ENCODE measurements around the gene MAGI1. TPM values are rescaled to one million over a fixed set of nuclear protein-coding genes. Genes with fewer than 3 reads are reported as not detected.
"Not testable (repeated sequence)": the region's sequence is repeated elsewhere in the genome, so short reads cannot be mapped to it uniquely, and the experiment has no call there.

MAGI1 gene
- total RNA-seq, 1 donor from 2014 or later: 33.1 TPM

DNA sequence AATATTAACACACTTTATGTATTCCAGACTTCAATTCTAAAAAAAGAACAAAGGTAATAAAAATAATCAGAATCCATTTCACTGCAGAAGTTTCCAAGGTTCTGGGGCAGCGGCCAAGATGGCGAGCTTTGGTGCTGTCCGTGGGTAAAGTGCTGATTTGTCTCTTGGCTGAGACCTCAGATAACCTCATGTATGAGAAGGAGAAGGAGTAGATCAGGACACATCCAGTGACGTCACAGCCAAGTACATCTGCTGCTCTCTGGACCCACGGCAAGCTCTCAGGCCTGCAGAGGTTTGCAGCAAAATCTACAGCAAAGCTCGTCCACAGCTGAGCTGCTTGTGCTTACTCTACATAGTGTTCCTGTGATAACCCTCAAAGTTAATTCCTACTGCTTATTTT is 165.7 kb downstream of the MAGI1 start:
- ATAC-seq: peak; percentile 69
- intact Hi-C loops (cut with DNase I): no loop called here
- DNase-seq (ENCODE audit: missing footprints): no peak

DNA sequence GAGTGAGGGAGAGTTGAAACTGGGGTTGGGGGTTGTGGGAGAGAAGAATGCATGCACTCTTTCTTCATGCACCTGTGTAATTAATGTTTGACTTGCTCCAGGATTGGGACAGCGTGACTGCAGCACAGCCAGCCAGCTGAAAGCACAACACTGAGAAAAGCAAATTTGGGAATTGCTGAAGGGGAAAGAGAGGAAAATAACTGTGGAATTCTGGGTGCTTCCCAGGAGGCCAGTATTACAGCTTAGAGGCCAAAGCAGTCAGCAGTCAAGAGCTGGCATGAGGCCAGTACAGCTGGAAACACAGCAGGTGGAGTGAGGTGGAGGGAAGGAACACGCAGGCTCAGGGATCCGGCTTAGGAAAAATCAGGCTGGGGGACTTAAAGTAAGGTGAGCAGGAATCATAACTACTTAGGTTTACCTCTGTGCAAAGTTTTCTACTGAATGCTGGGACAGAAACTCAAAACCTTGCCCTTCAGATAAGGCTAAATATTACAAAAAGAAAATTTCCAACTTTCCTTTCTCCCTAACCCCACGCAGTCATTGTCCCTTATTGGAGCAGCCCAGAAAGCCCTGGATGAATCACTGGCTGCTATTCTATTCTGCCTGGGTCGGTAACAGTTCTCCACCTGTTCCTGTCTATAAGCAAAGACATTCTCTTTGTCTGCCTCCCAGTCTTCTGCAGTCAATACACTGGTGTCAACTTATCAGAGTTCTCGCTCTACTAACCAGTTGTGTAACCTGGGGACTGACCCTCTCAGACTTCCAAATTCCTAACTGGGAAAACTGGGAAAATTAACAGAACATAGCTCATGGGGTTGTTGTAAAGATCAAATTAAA is 167.2 kb downstream of the MAGI1 start:
- DNase-seq (ENCODE audit: missing footprints): no peak
- ATAC-seq: peak; percentile 69
- intact Hi-C loops (cut with DNase I): no loop called here

DNA sequence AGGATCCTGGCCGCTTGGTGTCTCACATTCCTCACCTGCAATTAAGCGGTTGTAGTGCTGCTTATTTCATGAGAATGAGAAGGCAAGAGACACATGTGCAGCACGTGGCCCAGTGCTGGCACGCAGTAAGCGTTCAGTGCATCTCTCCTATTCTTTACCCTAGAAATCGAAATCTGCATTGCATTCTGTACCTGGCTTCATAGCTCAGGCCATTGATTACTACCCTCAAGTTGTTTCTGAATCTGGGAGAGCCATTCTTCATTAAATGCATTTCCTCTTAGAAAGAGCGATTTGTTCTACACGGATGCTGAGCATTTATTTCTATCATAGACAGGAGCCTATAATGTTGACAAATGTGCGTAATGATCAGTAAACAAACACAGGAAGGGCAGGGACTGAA is 168.9 kb downstream of the MAGI1 start:
- DNase-seq (ENCODE audit: missing footprints) (no peak), ATAC-seq (no peak)
- intact Hi-C loops (cut with DNase I): no loop called here

DNA sequence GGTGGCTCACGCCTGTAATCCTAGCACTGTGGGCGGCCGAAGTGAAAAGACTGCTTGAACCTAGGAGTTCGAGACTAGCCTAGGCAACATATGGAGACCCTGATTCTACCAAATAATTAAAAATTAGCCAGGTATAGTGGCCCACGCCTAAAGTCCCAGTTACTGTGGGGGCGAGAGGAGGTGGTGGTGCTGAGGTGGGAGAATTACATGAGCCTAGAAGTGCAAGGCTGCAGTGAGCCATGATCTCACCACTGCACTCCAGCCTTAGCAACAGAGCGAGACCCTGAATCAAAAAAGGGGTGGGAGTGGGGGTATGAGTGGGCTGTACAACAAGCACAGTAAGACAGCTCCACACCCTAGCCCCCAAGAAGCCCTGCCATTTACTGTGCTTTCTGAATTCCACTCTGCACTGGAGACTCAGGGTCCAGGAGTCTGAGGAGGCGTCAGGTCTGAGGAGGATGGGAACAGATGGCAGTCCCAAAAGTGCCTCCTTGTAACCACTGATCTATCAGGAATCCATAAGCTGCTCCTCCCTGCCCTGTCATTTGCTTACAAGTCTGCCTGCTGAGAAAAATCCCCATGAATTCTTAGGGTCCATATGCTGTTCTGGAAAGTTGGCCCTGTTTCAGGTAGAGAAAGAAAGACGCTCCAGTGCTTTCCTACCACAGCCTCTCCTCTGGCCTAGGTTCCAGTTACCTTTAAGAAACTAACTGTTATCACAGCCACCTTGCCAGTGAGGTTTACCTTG is 171.1 kb downstream of the MAGI1 start:
- ATAC-seq: no peak
- DNase-seq (ENCODE audit: missing footprints): no peak
- intact Hi-C loops (cut with DNase I): no loop called here

DNA sequence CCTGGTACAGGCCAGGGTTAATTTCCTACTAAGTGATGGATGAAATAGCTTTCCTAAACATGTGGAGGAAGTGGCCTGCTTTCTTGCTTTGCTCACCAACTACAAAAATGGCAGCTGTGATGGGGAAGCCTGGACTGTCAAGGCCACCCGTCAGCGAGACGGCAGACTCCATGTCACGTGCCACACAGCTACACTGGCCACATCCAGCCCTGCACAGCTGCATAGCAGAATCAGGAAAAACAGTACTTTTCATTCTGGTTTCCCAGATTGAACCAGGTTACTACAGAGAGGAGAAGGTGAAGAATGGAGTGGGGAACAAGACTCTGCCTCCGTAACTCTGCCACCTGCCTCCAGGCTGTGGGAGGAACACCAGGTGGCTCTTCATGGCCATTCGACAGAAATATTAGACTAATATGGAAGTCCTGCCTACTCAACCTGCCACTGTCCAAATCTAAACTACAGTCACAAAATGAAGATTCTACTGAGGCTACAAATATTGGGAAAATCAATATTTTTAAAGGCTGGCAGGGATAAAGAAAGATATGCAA is 174.3 kb downstream of the MAGI1 start:
- intact Hi-C loops (cut with DNase I): no loop called here
- ATAC-seq (no peak), DNase-seq (ENCODE audit: missing footprints) (no peak)

DNA sequence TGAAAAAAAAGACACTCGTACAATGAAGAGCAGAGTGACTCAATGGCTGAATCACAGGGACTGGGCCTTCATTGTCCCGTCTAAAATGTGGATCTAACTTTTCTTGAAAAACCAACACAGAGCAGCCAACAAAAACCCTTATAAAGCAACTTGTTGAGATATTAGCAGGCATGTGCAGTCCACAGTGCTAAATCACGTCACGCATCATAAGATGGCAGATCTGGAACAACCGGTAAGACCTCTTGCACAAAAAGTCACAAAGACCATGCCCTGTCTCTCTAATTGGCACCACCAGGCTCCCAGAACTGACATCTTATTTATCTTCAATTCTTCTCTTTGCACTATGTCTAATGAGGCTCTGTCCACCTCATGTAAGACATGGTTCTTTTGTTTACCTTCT is 177.0 kb downstream of the MAGI1 start:
- no peak for DNase-seq (ENCODE audit: missing footprints)
- no peak for ATAC-seq
- intact Hi-C loops (cut with DNase I): no loop called here

DNA sequence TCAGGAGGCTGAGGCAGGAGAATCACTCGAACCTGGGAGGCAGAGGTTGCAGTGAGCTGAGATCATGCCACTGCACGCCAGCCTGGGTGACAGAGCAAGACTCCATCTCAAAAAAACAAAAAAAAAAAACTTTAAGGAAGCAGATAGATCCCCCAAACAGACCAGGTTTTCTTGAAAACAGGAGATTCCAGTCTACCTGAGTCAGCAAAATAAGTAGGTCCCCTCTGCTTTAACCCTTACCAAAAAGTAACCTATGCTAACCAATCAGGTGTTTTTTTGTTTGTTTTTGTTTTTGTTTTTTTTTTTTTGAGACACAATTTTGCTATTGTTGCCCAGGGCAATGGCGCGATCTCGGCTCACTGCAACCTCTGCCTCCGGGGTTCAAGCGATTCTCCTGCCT is 179.1 kb downstream of the MAGI1 start:
- DNase-seq (ENCODE audit: missing footprints); intact Hi-C loops (cut with DNase I); ATAC-seq: not testable (repeated sequence)

DNA sequence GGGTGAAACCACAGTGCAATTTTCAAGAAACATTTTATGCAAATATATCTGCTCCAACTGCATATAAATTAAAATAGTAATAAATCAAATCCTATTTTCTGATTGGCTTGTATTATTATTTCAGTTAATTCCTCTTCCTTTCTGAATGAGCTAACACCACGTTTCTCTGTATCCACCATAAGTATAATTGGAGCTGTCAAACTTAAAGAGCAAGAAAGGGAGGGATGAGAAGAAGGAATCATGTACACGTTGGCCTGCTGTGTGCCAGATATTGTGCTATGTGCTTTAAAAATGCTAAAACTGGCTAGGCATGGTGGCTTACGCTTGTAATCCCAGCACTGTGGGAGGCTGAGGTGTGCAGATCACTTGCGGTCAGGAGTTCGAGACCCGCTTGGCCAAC is 180.0 kb downstream of the MAGI1 start:
- ATAC-seq (no peak), DNase-seq (ENCODE audit: missing footprints) (no peak)
- intact Hi-C loops (cut with DNase I): no loop called here

DNA sequence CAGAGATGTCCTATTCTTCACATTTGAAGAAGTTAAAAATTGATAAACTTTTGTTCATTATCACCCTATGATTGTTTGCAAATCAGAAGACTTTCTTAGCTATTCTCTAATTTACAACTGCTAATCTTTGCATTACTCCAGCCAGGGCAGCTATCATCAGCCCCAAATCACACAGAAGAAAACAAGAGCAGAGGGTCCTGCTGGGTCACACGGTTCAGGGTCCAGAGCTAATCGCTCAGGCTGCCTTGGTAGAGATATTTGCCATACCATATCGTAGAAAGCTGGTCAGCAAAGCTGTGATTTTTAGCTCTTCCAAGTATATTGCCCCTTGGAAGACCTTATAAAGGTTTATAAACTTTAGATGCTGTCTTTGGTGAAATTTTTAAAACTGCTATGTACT is 181.4 kb downstream of the MAGI1 start:
- intact Hi-C loops (cut with DNase I): no loop called here
- no peak for ATAC-seq
- no peak for DNase-seq (ENCODE audit: missing footprints)

DNA sequence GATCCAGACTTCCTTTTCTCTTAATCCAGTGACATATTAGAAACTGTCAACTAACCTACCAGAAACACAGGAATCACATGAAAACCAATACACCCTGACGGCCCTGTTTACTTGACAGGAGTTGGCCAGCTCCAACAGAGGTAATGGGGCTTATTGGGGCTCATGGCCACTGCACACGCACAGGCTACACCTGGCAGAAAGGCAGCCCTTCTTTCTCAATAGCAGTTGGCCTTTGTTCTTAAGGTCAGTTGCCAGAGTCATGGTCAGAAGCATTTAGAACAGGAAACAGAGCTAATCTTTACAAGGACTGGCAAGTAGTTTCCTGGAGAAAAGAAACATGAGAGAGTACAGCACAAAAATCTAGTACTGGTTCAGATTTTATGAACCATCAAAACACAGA is 181.8 kb downstream of the MAGI1 start:
- intact Hi-C loops (cut with DNase I): no loop called here
- no peak for ATAC-seq
- no peak for DNase-seq (ENCODE audit: missing footprints)

DNA sequence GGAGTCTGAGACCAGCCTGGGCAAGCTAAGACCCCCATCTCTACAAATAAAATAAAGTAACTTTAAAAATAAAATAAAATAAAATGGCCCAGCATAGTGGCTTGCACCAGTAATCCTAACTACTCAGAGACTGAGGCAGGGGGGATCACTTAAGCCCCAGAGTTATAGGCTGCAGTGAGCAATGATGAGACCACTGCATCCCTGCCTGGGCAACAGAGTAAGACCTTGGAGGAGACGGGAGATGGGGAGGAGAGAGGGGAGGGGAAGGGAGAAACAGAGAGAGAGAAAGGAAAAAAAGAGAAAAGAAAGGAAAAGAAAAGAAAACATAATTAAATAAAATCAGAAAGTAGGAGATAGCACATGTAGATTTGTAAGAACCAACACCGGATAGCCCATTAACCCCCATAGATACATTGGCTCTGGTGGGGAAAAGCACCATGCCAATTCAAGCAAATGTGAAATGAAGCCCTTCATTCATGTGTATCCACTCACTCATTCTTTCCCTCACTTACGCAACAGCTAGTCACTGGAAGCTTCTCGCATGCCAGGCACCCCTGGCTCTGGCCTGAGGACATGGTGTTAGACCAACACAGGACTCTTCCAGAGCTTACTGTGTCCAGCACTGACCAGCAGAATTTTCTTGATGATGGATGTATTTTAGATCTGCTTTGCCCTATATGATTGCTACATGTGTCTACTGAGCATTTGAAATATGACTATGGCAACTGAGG is 183.2 kb downstream of the MAGI1 start:
- DNase-seq (ENCODE audit: missing footprints) (no peak), ATAC-seq (no peak)
- intact Hi-C loops (cut with DNase I): no loop called here

DNA sequence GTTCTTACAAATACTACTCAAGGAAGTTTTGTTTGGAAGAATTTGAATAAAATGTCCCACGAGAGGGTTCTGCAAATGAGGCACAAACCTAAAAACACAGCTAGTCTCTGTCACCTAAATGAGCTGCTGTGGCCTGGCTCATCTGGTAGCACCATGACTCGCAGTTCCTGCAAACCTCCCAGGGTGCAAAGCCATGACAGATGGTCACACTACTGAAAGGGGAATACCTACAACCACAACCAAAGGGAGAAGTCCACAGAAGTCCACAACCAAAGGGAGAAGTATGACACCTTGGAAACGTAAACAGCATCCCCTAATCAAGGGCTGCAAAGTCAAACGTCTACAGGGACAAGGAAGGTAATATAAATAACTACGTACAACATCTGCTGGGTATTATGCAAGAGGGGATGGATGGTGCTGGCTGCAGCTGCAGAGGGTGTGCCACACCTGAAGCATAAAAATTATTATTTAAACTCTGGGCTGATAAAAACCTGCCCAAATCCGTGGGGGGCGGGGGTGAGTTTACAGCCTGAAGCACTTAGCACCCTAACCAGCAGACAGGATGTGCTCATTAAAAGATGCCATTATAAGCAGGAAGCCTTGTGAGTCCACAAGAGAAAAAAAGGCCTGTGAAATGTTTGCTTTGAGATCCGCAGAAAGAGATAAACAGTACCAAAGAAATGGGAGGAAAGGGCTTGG is 184.0 kb downstream of the MAGI1 start:
- intact Hi-C loops (cut with DNase I): no loop called here
- ATAC-seq (no peak), DNase-seq (ENCODE audit: missing footprints) (no peak)

DNA sequence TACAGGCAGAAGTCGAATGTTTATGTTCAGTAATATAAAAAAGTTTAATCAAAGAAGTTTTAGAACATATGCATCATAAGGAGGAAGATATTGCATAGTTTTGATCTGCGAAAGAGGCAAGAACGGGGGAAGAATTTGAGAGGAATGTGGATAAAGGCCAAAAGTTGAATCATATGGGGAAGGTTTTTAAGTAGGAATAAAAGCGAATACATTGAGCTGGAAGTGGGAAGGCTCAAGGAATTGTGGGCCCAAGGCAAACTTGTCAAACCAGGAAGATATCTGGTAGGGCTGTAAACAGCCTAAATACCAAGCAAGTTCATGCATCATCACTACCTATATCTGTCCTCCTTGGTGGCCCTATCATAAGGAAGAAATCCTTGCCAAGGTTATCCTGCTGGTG is 186.9 kb downstream of the MAGI1 start:
- ATAC-seq: no peak
- intact Hi-C loops (cut with DNase I): no loop called here

DNA sequence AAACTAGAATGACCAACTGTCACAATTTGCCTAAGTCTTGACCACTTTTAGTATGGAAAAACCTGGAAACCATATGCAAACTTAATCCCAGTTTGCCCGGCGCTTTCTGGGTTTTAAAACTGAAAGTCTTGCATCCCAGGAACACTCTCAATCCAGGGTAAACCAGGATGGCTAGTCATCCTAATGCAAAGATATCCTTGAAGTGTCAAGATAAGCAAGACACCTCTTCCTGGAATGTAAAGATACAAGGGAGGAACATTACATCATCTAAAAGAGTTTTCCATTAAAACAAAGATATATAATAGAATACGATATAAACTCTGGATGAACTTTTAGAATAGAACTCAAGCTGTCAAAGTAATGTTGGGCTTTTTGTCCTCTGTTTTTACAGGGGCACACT is 188.5 kb downstream of the MAGI1 start:
- intact Hi-C loops (cut with DNase I): no loop called here
- DNase-seq (ENCODE audit: missing footprints): no peak
- ATAC-seq: no peak

More for the DNA sequence above, 186.9 kb downstream of the MAGI1 start:
- DNase-seq (ENCODE audit: missing footprints): no peak

DNA sequence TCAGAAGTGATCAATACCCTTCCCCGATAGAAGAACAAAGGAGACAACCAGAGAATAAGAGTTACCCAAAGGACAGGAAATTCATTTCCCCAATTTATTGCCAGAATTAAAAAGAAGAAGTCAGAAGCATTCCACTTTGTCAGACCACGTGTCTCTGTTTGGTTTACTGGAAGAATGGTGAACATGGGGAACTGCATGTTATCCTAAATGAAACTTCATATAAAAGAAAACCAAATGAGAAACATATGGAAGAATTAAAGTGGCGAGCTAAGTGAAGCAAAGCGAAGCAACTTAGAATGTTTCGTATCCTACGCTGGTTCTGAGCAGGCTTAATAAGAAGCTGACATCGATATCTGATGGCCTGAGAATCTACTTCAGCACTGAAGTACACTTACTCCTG is 190.7 kb downstream of the MAGI1 start:
- intact Hi-C loops (cut with DNase I): no loop called here
- ATAC-seq (no peak), DNase-seq (ENCODE audit: missing footprints) (no peak)

DNA sequence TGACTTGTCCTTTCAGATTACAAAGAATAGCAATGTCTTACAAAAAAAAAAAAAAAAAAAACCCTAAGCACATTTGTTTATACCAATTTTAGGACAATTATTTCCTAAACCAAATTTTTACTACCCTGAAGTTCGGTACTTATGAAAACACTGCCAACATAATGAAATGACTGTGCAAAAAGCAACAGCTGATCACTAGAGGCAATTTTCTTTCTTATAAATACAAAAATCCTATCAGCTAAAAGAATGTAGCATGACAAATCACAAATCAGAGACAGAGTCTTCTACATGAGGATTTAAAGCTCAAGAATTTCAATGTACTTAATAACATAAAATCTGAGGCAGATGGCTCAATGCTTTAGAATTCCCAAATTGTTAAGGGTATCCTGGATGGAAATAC is 191.8 kb downstream of the MAGI1 start:
- DNase-seq (ENCODE audit: missing footprints): no peak
- intact Hi-C loops (cut with DNase I): no loop called here
- no peak for ATAC-seq

DNA sequence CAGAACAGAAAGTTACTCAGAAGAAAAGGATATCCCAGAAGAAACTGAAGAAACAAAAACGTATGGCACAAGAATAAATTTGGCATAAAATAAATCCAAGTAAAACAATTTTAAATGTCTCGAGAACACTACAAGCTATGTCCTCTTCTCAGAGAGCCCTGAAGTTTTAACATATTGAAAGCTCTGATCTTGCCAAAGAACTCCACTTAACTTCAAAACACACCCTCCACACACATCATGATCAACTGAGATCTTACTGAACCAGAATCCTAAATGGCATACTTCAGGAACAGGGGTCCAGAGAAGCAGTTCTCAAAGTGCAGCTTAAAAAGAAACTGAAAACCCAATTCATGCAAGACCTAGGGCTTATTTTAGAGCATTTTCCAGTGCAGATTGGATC is 194.3 kb downstream of the MAGI1 start:
- DNase-seq (ENCODE audit: missing footprints) (no peak), ATAC-seq (no peak)
- intact Hi-C loops (cut with DNase I): no loop called here

DNA sequence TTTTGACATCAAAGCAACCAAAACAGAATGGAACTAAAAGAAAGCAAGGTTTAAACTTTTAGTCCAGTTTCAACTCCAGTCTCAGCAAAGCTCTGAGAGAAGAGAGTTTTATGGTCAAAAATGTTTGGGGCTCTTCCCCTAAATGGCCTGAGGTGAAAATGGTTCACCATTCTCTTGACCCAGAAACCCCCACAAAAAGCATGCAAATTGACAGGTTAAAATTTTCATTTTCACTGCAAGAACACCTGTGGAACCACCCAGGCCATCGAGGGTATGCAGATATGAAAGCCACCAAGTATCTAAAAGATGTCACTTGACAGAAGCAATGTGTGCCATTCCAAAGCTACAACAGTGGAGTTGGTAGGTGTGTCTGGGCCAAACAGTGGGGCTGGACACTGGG is 195.0 kb downstream of the MAGI1 start:
- DNase-seq (ENCODE audit: missing footprints) (no peak), ATAC-seq (no peak)
- intact Hi-C loops (cut with DNase I): no loop called here

DNA sequence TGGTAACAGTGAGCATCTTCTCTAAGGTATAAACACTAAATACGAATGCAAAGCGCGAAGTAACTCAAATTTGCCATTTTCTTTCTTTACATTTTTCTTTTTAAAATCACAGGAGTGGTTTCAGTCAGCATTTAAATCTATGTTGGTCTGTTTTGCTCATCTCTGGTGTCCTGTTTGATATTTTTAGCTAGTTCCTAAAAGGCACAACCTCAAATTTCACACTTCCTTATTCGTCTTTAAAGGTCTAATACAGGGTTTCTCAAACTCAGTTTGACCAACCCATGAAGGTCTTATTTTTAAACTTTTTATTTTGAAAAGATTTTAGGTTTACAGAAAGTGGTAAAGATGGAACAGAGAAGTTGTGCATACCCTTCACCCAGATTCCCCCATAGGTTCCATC is 201.1 kb downstream of the MAGI1 start:
- ATAC-seq (no peak), DNase-seq (ENCODE audit: missing footprints) (no peak)
- intact Hi-C loops (cut with DNase I): no loop called here

All from Right ventricle myocardium inferior (tissue), 1 donor.